Glutamatergic neuron (in vitro differentiated cells): ENCODE data around the gene PERM1. TPM values are rescaled to one million over a fixed set of nuclear protein-coding genes. Genes with fewer than 3 reads are reported as not detected.

ENCODE experiments used
- DNase-seq: peaks from one replicate; pipeline ENCODE4 v3.0.0; 2022
- H3K27ac Mint-ChIP-seq: one replicate; pipeline ENCODE4 v1.8.0; 2020; ENCODE audit warnings: mild to moderate bottlenecking, mixed read lengths, inconsistent platforms; ENCODE audit not compliant: unreplicated experiment
- H3K27me3 Mint-ChIP-seq: one replicate; pipeline ENCODE4 v1.8.0; 2020; ENCODE audit warnings: mild to moderate bottlenecking, moderate library complexity, mixed read lengths, inconsistent platforms; ENCODE audit not compliant: unreplicated experiment
- H3K36me3 Mint-ChIP-seq: one replicate; pipeline ENCODE4 v1.8.0; 2020; ENCODE audit warnings: mild to moderate bottlenecking, mixed read lengths, inconsistent platforms; ENCODE audit not compliant: unreplicated experiment
- H3K4me1 Mint-ChIP-seq: one replicate; pipeline ENCODE4 v1.8.0; 2020; ENCODE audit warnings: mild to moderate bottlenecking, low read depth, mixed read lengths, inconsistent platforms; ENCODE audit not compliant: unreplicated experiment
- H3K4me3 Mint-ChIP-seq: one replicate; pipeline ENCODE4 v1.8.0; 2020; ENCODE audit warnings: mild to moderate bottlenecking, mixed read lengths, inconsistent platforms; ENCODE audit not compliant: unreplicated experiment
- H3K9me3 Mint-ChIP-seq: one replicate; pipeline ENCODE4 v1.8.0; 2020; ENCODE audit warnings: mild to moderate bottlenecking, moderate library complexity, mixed read lengths, inconsistent platforms; ENCODE audit not compliant: unreplicated experiment
- CTCF ChIP-seq: fragments of 200-600 bp; sonication (generic); IDR thresholded peaks from one replicate; pipeline ENCODE4 v1.5.0; 2021; ENCODE audit not compliant: partially characterized antibody, unreplicated experiment
- total RNA-seq: library from RNA; stranded (reverse); fragmentation: NEBNext Ultra II Directional; extraction: Animal tissue kit (Norgen Biotek cat#: 25700); gene quantifications from one replicate; pipeline ENCODE4 v1.2.1, GENCODE V29; 2021; ENCODE audit not compliant: unreplicated experiment

Gene PERM1
- total RNA-seq, 1 donor from 2014 or later: 0.32 TPM

DNA sequence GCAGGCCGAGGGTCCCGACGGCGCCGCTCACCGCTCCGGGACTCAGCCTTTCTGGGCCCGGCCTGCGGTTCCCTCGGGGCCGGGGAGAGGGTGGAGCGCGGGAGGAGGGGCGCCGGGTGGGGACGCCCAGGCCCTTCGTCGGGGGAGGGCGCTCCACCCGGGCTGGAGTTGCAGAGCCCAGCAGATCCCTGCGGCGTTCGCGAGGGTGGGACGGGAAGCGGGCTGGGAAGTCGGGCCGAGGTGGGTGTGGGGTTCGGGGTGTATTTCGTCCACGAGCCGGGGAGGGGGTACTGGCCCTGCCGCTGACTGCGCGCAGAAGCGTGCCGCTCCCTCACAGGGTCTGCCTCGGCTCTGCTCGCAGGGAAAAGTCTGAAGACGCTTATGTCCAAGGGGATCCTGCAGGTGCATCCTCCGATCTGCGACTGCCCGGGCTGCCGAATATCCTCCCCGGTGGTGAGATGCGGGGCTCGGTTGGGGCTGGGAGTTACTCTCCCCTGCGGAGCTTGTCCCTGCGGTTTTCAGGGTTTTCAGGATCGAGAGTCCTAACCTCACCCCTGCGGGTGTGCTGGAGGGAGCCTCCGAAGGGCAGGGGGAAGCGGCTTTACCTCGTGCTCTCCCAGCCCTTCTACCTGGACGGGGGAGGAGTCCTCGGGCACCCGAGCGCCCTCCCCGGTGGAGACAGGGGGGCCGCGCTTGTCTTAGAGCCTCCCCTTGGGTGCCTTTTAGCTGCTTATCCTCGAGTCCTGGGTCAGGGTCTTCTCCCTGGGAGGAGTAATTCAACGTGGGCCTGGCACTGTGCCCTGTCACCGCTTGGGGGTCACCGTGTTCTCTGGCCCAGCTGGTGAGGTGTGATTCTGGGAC, 56.1 kb downstream of the PERM1 start:
- Mint-ChIP-seq H3K36me3 (peaks cover 3% of the 10 kb centered on the region), H3K9me3 (peaks cover 9% of the 10 kb centered on the region), H3K4me1 (peaks cover 18% of the 10 kb centered on the region), H3K27me3 (peaks cover 18% of the 10 kb centered on the region), H3K27ac (no peak overlapping the region), H3K4me3 (peak overlapping the region; percentile 82)
- no peak for TF ChIP-seq CTCF
- DNase-seq: peak; percentile 67

Other genes with a start within 250 kb of the PERM1 start
- 46.2 TPM for gene SAMD11, start 58.2 kb downstream of the PERM1 start, total RNA-seq
- 90.3 TPM for gene NOC2L, start 22.8 kb downstream of the PERM1 start, total RNA-seq
- 103 TPM for gene KLHL17, start 21.5 kb downstream of the PERM1 start, total RNA-seq
- 0.29 TPM for gene PLEKHN1, start 15.6 kb downstream of the PERM1 start, total RNA-seq
- gene HES4, start 18.0 kb upstream of the PERM1 start, total RNA-seq: 218 TPM
- 18.4 TPM for gene ISG15, start 31.4 kb upstream of the PERM1 start, total RNA-seq
- 914 TPM for gene AGRN, start 38.0 kb upstream of the PERM1 start, total RNA-seq
- gene RNF223, start 92.2 kb upstream of the PERM1 start, total RNA-seq: not detected
- gene C1orf159, start 134.0 kb upstream of the PERM1 start, total RNA-seq: 24.5 TPM
- gene TTLL10, start 191.8 kb upstream of the PERM1 start, total RNA-seq: not detected
- gene TNFRSF18, start 224.5 kb upstream of the PERM1 start, total RNA-seq: 3.0 TPM
- 0.29 TPM for gene TNFRSF4, start 232.1 kb upstream of the PERM1 start, total RNA-seq
- 89.2 TPM for gene SDF4, start 249.9 kb upstream of the PERM1 start, total RNA-seq